T-helper 17 cell (primary cell): ENCODE data around the gene DENND4B. TPM values are rescaled to one million over a fixed set of nuclear protein-coding genes. Genes with fewer than 3 reads are reported as not detected.
"Not testable (repeated sequence)": the region's sequence is repeated elsewhere in the genome, so short reads cannot be mapped to it uniquely, and the experiment has no call there.

Experiments
- ATAC-seq: fragments of 150-1000 bp; cut with Tn5 transposase; 2 replicates; pipeline ENCODE4 v1.10.0; 2021; ENCODE audit warnings: mild to moderate bottlenecking, moderate library complexity
- DNase-seq, 3 donors: peaks; one replicate each; pipeline versions ENCODE4 v3.0.0 to v3.0.0-alpha.2; 2020 to 2021
- H3K9me3 ChIP-seq: one replicate; pipeline ENCODE4 v1.7.0; 2013; ENCODE audit warnings: low read length, mild to moderate bottlenecking; ENCODE audit not compliant: control insufficient read depth, poor library complexity, severe bottlenecking
- H3K27ac Mint-ChIP-seq: one replicate; pipeline ENCODE4 v1.8.0; 2022; ENCODE audit warnings: mild to moderate bottlenecking, moderate library complexity, mixed read lengths
- H3K27me3 Mint-ChIP-seq: one replicate; pipeline ENCODE4 v1.8.0; 2022; ENCODE audit warnings: mixed read lengths
- H3K36me3 Mint-ChIP-seq: one replicate; pipeline ENCODE4 v1.8.0; 2022; ENCODE audit warnings: low read depth, mixed read lengths
- H3K4me1 Mint-ChIP-seq: one replicate; pipeline ENCODE4 v1.8.0; 2022; ENCODE audit warnings: mild to moderate bottlenecking, mixed read lengths
- H3K4me3 Mint-ChIP-seq: one replicate; pipeline ENCODE4 v1.8.0; 2022; ENCODE audit warnings: mild to moderate bottlenecking, moderate library complexity, mixed read lengths
- total RNA-seq, 4 donors: library from RNA in 2 of 4; stranded (reverse) in 2 of 4; gene quantifications; one replicate each; pipeline ENCODE4 v1.2.3 and lab custom pipeline; 2022 to 2026

Gene DENND4B
- total RNA-seq, 2 donors from 2014 or later: 120 to 157 TPM

DNA sequence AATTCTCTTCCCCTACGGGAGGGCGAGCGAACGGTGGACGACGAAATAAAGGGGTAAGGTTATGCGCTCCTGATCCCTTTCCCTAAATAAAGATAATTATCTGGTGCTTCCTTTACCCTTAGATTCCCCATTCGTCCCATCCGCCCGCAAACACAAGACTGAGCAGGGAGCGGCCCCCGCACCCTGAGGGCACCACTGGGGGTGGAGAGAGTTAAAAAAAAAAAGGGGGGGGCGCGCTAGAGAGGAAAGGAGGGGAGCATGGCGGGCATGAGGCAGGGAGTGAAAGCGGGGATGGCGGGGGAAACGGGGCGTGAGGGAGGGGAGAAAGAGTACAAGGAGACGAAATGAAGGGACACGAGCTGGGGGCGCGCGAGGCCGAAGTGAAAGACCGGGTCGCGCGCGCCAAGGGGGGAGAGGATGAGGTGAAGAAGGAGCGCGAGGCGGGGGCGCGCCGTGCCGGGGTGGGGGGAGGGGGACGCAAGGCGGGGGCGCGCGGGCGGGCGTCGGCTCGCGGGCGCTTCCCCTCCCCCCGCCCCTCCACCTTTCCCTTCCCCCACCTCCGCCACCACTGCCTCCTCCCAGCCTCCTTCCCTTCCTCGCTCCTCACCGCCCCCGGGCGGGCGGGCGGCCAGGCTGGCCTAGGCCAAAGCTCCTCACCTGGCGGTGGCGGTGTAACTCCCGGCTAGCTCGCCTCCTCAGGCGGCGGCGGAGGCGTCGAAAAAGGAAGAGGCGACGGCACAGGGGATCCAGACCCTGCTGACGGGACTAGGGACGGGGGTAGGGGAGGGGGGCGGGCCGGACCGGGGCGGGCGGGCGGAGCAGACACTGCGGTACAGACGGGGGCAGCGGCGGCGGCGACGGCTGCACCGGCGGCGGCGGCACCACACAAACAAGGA lies 24.2 kb downstream of the DENND4B start:
- H3K27ac Mint-ChIP-seq: peak overlapping the region; percentile 99
- H3K4me3 Mint-ChIP-seq: peak overlapping the region; percentile 97
- peak in 1 of 3 donors; percentile 48 for DNase-seq
- peaks cover 51% of the 10 kb centered on the region for H3K4me1 Mint-ChIP-seq
- H3K9me3 ChIP-seq: no peaks in the 10 kb centered on the region
- H3K36me3 Mint-ChIP-seq: no peaks in the 10 kb centered on the region
- ATAC-seq: peak; percentile 18
- H3K27me3 Mint-ChIP-seq: no peaks in the 10 kb centered on the region

DNA sequence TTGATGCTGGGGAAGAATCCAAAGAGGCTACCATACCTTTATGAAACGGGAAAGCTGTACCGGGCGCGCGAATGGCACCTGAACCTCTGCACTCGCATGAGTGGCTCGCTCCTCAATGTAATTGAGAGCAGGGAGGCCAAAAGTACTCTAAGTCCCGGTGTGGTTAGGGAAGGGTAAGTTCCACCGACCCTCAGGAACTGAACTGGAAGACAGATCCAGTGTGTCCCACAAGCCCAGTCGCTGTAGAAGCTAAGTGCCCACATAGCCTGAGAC lies 24.8 kb downstream of the DENND4B start:
- peaks cover 53% of the 10 kb centered on the region for H3K4me1 Mint-ChIP-seq
- ATAC-seq: no peak
- H3K9me3 ChIP-seq: no peaks in the 10 kb centered on the region
- no peaks in the 10 kb centered on the region for H3K36me3 Mint-ChIP-seq
- H3K27ac Mint-ChIP-seq: peak overlapping the region; percentile 99
- H3K4me3 Mint-ChIP-seq: peak overlapping the region; percentile 97
- DNase-seq: no peak
- H3K27me3 Mint-ChIP-seq: no peaks in the 10 kb centered on the region

DNA sequence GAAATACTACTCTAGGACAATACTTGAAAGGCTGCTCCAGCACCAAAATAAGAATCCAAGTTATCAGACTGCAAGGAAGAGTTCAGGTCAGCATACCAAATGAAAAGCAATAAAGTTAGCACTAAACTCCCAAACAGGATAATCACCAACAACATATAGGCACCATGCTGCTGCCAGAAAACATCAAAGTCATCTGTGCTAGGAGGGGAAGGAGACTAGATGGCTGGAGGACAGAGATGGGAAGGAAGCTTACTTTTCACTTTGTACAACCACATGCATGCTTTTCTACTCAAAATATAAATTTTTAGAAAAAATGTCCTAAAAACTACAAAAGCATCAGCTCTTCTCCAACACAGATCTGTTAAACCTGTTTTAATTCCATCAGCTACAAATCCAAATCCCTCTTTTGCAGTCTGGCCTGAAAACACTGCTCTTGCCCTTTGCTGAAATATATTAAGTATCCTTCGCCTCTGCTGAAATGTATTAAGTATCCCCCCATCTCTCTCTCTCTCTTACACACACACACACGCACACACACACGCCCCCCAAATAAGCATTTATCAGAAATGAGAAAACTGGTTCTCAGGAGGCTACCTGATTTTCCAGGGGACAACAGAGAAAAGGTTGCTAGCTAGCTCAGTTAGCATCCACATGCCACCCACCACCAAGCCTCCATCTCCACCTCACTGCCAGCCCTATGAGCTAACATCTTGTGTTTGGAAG lies 25.3 kb downstream of the DENND4B start:
- Mint-ChIP-seq H3K4me3 (peak overlapping the region; percentile 97), H3K27ac (peak overlapping the region; percentile 99), H3K36me3 (no peaks in the 10 kb centered on the region), H3K27me3 (no peaks in the 10 kb centered on the region), H3K4me1 (peaks cover 55% of the 10 kb centered on the region)
- DNase-seq: no peak
- no peaks in the 10 kb centered on the region for H3K9me3 ChIP-seq
- ATAC-seq: no peak

DNA sequence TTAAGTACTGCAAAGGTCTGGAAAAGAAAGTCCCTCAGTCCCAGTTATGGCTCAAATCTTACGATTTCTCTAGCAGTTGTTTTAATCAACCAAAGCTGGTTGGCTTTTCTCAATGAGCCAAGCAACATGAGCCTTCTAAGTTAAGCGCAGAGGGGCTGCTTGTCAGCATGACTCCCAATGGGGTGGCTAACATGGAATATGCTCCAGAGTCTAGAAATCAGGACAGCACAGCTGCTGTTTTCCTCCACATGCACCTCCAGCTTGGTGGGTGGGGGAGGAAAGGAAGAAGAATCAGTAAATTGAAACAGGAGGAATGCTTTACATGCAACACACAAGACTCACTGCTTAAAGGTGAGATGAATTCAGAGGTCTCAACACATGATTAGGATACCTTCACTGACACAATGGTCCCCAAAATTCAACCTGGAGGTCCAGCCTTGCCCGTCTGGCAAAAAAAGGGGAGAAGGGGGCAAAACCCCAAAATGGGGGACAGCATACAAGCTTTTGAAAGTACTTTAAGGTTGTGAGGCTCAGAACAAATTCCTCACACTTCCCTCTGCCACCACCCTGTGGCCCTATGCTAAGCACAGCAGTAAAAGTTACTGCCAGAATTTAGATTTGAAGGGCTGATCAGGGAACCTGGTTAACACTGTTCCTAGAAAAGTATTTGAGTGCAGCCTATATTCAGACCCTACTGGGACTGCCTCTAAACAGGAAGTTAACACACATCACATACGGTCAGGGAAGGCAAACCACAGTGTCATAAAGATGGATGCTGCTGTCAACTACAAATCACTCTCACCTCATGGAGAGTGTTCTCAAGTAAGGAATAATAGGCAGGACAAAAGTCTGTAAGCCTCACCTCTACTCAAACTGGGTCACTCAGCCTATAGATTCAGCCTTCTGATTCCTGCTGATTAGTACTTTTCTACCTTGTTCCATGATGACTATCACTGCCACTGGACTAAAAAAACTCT lies 26.4 kb downstream of the DENND4B start:
- peaks cover 60% of the 10 kb centered on the region for H3K4me1 Mint-ChIP-seq

DNA sequence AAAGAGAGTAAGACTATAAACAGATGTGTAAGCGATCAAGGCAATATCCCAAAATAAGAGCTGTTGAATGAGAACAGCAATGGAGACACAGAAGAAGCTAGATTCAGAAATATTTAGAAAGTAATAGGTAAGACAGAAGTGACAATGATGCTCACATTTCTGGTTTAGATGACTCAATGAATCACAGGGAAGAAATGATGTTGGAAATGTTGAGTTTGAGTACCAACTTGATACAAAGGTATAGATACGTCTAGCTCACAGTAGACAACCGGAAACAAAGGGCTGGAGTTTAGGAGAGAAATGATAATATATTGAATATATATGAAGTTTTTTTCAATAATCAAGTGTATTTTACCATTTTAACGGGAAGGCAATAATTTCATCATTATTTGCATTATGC lies 30.2 kb downstream of the DENND4B start:
- DNase-seq (no peak), ATAC-seq (no peak)
- Mint-ChIP-seq H3K27me3 (no peaks in the 10 kb centered on the region), H3K36me3 (no peaks in the 10 kb centered on the region), H3K4me3 (no peak overlapping the region), H3K4me1 (peaks cover 49% of the 10 kb centered on the region), H3K27ac (peak overlapping the region; percentile 63)
- no peaks in the 10 kb centered on the region for H3K9me3 ChIP-seq

More for the DNA sequence above, 26.4 kb downstream of the DENND4B start:
- no peaks in the 10 kb centered on the region for H3K9me3 ChIP-seq
- Mint-ChIP-seq H3K27me3 (no peaks in the 10 kb centered on the region), H3K36me3 (no peaks in the 10 kb centered on the region), H3K4me3 (peak overlapping the region; percentile 97), H3K27ac (peak overlapping the region; percentile 99)
- no peak for DNase-seq
- ATAC-seq: no peak

DNA sequence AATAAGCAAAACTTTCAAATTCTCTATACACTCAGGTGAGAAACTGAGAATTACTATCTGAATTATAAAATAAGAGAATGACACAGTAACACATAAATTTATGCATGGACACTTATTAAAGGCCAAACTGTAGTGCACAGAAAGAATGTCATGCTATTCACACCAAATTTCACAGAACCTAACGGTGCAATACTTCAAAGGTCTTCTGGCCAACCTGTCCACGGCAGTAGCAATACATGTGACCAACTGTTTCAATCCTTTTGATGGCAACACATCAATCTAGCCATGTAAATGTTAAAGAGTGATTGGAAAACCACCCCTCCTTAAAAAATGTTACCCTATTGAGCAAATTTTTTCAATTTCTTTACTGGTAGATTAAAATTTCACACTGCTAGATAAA lies 34.2 kb downstream of the DENND4B start:
- Mint-ChIP-seq H3K36me3 (peaks cover under 1% of the 10 kb centered on the region), H3K27ac (peak overlapping the region; percentile 68), H3K4me3 (no peak overlapping the region), H3K4me1 (peaks cover 22% of the 10 kb centered on the region), H3K27me3 (no peaks in the 10 kb centered on the region)
- H3K9me3 ChIP-seq: no peaks in the 10 kb centered on the region
- no peak for DNase-seq
- no peak for ATAC-seq

DNA sequence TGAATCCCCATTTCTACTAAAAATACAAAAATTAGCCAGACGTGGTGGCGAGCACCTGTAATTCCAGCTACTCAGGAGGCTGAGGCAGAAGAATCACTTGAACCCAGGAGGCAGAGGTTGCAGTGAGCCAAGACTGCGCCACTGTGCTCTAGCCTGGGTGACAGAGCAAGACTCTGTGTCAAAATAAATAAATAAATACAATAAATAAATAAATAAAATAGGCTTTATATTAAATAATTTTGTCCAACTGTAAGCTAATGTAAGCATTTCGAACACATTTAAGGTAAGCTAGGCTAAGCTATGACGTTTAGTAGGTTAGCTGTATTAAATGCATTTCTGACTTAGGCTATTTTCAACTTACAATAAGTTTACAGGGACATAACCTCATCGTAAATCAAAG lies 36.0 kb downstream of the DENND4B start:
- DNase-seq, H3K27me3 Mint-ChIP-seq, H3K9me3 ChIP-seq, H3K27ac Mint-ChIP-seq, H3K36me3 Mint-ChIP-seq, ATAC-seq, H3K4me3 Mint-ChIP-seq: not testable (repeated sequence)
- H3K4me1 Mint-ChIP-seq: peaks cover 21% of the 10 kb centered on the region

DNA sequence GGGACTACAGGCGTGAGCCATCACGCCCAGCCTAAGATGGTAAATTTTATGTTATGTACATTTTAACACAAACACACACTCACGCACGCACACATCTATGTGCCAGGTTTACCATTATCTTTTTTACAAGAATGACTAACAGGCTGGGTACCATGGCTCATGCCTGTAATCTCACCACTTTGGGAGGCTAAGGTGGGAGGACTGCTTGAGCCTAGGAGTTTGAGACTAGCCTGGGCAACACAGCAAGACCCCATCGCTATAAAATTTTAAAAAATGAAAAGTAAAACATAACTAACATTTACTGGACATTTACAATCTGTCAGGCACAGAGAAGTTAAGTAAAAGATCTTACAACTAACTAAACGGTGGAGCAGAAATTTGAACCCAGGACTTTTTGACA lies 38.4 kb downstream of the DENND4B start:
- H3K36me3 Mint-ChIP-seq: peaks cover 3% of the 10 kb centered on the region
- ATAC-seq (no peak), DNase-seq (no peak)
- H3K9me3 ChIP-seq: no peaks in the 10 kb centered on the region
- peaks cover 21% of the 10 kb centered on the region for H3K4me1 Mint-ChIP-seq
- no peaks in the 10 kb centered on the region for H3K27me3 Mint-ChIP-seq
- H3K27ac Mint-ChIP-seq: no peak overlapping the region
- no peak overlapping the region for H3K4me3 Mint-ChIP-seq

DNA sequence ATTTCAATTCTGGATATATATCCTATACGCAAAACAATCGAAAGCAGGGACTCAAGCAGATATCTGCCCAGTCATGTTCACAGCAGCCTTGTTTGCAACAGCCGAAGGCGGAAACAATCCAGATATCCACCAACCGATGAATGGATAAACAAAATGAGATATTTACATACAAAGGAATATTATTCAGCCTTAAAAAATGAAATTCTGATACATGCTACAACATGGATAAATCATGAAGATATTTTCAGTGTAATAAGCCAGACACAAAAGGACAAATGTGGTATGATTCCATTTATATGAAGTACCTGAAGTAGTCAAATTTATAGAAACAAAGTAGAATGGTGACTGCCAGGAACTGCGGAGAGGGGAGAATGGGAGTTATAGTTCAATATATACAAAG lies 39.4 kb downstream of the DENND4B start:
- no peak overlapping the region for H3K27ac Mint-ChIP-seq
- peaks cover 3% of the 10 kb centered on the region for H3K36me3 Mint-ChIP-seq
- DNase-seq: no peak
- no peaks in the 10 kb centered on the region for H3K9me3 ChIP-seq
- no peak overlapping the region for H3K4me3 Mint-ChIP-seq
- no peaks in the 10 kb centered on the region for H3K27me3 Mint-ChIP-seq
- H3K4me1 Mint-ChIP-seq: peaks cover 21% of the 10 kb centered on the region
- no peak for ATAC-seq

DNA sequence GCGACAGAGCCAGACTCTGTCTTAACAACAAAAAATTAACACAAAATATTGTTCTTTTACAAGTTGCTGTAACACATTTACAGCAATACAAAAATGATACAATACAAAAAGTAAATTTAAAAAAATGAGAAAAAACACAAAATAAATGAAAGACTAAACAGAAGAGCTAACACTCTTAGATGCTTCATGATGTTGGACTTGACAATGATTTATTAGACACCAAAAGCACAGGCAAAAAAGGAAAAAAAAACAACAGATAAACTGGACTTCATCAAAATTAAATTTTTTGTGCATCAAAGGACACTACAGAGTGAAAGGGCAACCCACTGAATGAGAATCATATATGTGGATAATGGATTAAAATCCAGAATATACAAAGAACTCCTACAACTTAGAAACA lies 40.1 kb downstream of the DENND4B start:
- Mint-ChIP-seq H3K27me3 (no peaks in the 10 kb centered on the region), H3K4me3 (no peak overlapping the region), H3K36me3 (peaks cover 3% of the 10 kb centered on the region), H3K4me1 (peaks cover 15% of the 10 kb centered on the region), H3K27ac (peak overlapping the region; percentile 45)
- ATAC-seq (no peak), DNase-seq (no peak)
- H3K9me3 ChIP-seq: no peaks in the 10 kb centered on the region

DNA sequence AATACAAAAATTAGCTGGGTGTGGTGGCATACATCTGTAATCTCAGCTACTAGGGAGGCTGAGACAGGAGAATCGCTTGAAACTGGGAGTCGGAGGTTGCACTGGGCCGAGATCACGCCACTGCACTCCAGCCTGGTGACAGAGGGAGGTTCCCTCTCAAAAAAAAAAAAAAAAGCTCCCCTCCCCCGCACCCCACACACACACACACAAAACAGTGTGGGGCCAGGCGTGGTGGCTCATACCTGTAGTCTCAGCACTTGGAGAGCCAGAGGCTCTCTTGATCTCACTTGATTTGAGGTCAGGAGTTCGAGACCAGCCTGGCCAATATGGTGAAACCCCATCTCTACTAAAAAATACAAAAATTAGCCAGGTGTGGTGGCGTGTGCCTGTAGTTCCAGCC lies 40.6 kb downstream of the DENND4B start:
- H3K27me3 Mint-ChIP-seq, H3K9me3 ChIP-seq, H3K4me3 Mint-ChIP-seq, ATAC-seq, H3K36me3 Mint-ChIP-seq, DNase-seq: not testable (repeated sequence)
- H3K4me1 Mint-ChIP-seq: peaks cover 11% of the 10 kb centered on the region
- peak overlapping the region; percentile 45 for H3K27ac Mint-ChIP-seq

DNA sequence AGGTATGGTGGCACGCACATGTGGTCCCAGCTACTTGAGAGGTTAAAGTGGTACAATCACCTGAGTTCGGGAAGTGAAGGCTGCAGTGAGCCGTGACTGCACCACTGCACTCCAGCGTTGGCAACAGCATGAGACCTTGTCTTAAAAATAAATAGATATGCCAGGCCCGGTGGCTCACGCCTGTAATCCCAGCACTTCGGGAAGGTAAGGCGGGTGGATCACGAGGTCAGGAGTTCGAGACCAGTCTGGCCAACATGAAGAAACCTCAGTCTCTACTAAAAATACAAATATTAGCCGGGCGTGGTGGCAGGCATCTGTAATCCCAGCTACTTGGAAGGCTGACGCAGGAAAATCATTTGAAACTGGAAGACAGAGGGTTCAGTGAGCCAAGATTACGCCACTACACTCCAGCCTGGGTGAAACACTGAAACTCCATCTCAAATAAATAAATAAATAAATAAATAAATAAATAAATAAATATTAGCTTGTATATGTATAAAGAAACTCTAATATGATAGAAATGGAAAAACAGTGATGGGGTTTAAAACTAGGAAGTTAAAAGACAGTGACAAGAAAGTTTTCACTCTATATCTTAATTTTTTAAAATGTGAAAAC lies 42.6 kb downstream of the DENND4B start:
- H3K9me3 ChIP-seq: no peaks in the 10 kb centered on the region
- DNase-seq (no peak), ATAC-seq (no peak)
- H3K4me1 Mint-ChIP-seq: peaks cover 12% of the 10 kb centered on the region
- no peak overlapping the region for H3K27ac Mint-ChIP-seq
- no peaks in the 10 kb centered on the region for H3K27me3 Mint-ChIP-seq
- peaks cover 3% of the 10 kb centered on the region for H3K36me3 Mint-ChIP-seq
- H3K4me3 Mint-ChIP-seq: no peak overlapping the region
